GM12892 (cell line): Measurements from ENCODE around the gene GET4.

Experiments
- POLR2A ChIP-seq: IDR thresholded peaks from 2 replicates; pipeline ENCODE4 v1.6.1; 2011; ENCODE audit warnings: low read depth, low read length, control low read depth
- TAF1 ChIP-seq: IDR thresholded peaks from 2 replicates; pipeline ENCODE4 v1.6.1; 2011; ENCODE audit warnings: low read depth, mild to moderate bottlenecking, control low read depth, low read length, borderline replicate concordance

- TF ChIP-seq TAF1: no peak
- no peak for TF ChIP-seq POLR2A
These were observed 44.7 kb upstream of the GET4 start for GRCh38 chr7:831596-832166.
